ENCODE data around the gene CPS1. TPM values are rescaled to one million over a fixed set of nuclear protein-coding genes. Genes with fewer than 3 reads are reported as not detected.

Gene CPS1
- total RNA-seq, 2 donors from 2014 or later: 3.4 to 3.5 TPM

- DNase-seq (ENCODE audit: low spot score): no peak
- Histone ChIP-seq H3K27ac (no peak overlapping the region), H3K4me3 (no peak overlapping the region), H3K27me3 (replicated peaks; ENCODE audit: insufficient read depth) (no peaks in the 10 kb centered on the region), H3K36me3 (no peaks in the 10 kb centered on the region), H3K9me3 (no peaks in the 10 kb centered on the region), H3K4me1 (ENCODE audit: control insufficient read depth in 1 of 2, low read depth in 2 of 2) (peaks cover 0 to 5% of the 10 kb centered on the region in 2 donors)
- TF ChIP-seq, protein P1, sequence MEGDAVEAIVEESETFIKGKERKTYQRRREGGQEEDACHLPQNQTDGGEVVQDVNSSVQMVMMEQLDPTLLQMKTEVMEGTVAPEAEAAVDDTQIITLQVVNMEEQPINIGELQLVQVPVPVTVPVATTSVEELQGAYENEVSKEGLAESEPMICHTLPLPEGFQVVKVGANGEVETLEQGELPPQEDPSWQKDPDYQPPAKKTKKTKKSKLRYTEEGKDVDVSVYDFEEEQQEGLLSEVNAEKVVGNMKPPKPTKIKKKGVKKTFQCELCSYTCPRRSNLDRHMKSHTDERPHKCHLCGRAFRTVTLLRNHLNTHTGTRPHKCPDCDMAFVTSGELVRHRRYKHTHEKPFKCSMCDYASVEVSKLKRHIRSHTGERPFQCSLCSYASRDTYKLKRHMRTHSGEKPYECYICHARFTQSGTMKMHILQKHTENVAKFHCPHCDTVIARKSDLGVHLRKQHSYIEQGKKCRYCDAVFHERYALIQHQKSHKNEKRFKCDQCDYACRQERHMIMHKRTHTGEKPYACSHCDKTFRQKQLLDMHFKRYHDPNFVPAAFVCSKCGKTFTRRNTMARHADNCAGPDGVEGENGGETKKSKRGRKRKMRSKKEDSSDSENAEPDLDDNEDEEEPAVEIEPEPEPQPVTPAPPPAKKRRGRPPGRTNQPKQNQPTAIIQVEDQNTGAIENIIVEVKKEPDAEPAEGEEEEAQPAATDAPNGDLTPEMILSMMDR (IDR thresholded peaks at IDR 0.05): no peak
- ATAC-seq (ENCODE audit: insufficient number of reproducible peaks, low FRiP score, low read depth): no peak
Measured at GRCh38 chr2:210544831-210545230, 11.6 kb upstream of the CPS1 start.

DNA sequence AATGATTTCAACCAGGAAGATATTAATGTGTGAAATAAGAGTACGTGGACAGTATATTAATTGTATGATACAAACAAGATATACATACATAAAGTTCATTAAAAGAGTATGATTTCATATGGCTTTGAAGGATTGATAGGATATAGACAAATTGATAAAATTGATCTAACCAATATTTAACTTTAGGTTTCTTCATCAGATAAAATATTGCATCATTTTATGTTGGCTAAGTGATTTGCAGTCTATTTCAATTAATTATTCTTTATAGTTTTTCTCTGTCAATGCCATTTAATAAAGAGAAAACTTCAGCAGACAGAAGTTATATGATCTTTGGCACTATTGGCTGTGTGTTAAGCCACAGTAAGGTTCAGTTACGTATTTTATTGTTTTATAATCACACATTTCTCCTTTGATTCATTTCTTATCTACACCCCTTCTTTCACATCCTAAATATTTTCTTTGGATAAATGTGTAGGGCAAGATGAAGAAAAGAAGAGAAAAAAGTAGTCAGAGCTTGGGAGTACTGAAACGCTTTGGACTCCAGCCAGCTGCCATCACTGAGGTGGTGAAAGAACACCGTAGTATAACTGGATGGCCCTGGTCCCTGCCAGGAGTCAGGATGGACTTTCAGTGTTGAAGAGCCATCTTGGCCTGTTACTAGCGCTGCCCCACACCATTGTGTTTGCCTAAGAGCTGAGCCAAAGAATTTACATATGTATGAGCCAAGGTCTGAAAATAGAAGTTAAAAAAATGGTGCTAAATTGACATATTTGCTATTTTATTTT lies 9.8 kb upstream of the CPS1 start:
- Histone ChIP-seq H3K9me3 (no peaks in the 10 kb centered on the region), H3K4me3 (no peak overlapping the region), H3K27ac (no peak overlapping the region), H3K27me3 (replicated peaks; ENCODE audit: insufficient read depth) (no peaks in the 10 kb centered on the region), H3K4me1 (ENCODE audit: control insufficient read depth in 1 of 2, low read depth in 2 of 2) (peaks cover 0 to 5% of the 10 kb centered on the region in 2 donors), H3K36me3 (no peaks in the 10 kb centered on the region)
- DNase-seq (ENCODE audit: low spot score) (peak; percentile 2), ATAC-seq (ENCODE audit: insufficient number of reproducible peaks, low FRiP score, low read depth) (no peak)
- TF ChIP-seq, protein P1 (IDR thresholded peaks at IDR 0.05): no peak

DNA sequence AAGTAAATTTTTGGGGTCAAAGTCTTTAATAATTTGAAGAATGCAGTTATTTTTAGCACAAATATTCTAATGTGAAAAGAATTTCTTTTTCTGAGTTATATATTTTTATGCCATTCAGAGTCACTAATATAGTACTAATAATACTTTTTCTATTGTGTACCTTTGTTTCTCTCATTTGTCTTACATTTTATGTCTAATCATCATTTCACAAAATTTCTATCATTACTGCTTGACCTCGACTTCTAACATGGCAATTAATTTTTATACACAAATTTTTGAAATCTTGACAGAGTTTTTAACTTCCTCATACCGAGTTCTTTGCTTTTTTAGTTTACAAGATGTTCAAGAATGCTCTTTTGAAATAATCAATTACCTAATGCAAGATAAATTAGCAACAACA lies 8.4 kb upstream of the CPS1 start:
- no peak for DNase-seq (ENCODE audit: low spot score)
- ATAC-seq (ENCODE audit: insufficient number of reproducible peaks, low FRiP score, low read depth): no peak

GRCh38 chr2:210548878-210549384 lies 7.5 kb upstream of the CPS1 start:
- H3K36me3 ChIP-seq: no peaks in the 10 kb centered on the region
- no peak for DNase-seq (ENCODE audit: low spot score)
- ATAC-seq (ENCODE audit: insufficient number of reproducible peaks, low FRiP score, low read depth): no peak
- TF ChIP-seq, protein P1 (IDR thresholded peaks at IDR 0.05): no peak
- H3K27me3 ChIP-seq (replicated peaks; ENCODE audit: insufficient read depth): no peaks in the 10 kb centered on the region
- no peak overlapping the region for H3K27ac ChIP-seq
- H3K4me3 ChIP-seq: no peak overlapping the region
- H3K4me1 ChIP-seq (ENCODE audit: control insufficient read depth in 1 of 2, low read depth in 2 of 2): peaks cover 4 to 19% of the 10 kb centered on the region in 2 donors
- H3K9me3 ChIP-seq: no peaks in the 10 kb centered on the region

More for the DNA sequence above, 8.4 kb upstream of the CPS1 start:
- H3K9me3 ChIP-seq: no peaks in the 10 kb centered on the region
- TF ChIP-seq, protein P1 (IDR thresholded peaks at IDR 0.05): no peak
- H3K36me3 ChIP-seq: no peaks in the 10 kb centered on the region
- no peak overlapping the region for H3K4me3 ChIP-seq
- H3K27me3 ChIP-seq (replicated peaks; ENCODE audit: insufficient read depth): no peaks in the 10 kb centered on the region
- peaks cover 0 to 13% of the 10 kb centered on the region in 2 donors for H3K4me1 ChIP-seq (ENCODE audit: control insufficient read depth in 1 of 2, low read depth in 2 of 2)
- no peak overlapping the region for H3K27ac ChIP-seq

GRCh38 chr2:210551001-210551400 lies 5.4 kb upstream of the CPS1 start:
- Histone ChIP-seq H3K4me3 (no peak overlapping the region), H3K27ac (no peak overlapping the region), H3K36me3 (no peaks in the 10 kb centered on the region), H3K4me1 (ENCODE audit: control insufficient read depth in 1 of 2, low read depth in 2 of 2) (peaks cover 4 to 19% of the 10 kb centered on the region in 2 donors), H3K27me3 (replicated peaks; ENCODE audit: insufficient read depth) (no peaks in the 10 kb centered on the region), H3K9me3 (no peaks in the 10 kb centered on the region)
- DNase-seq (ENCODE audit: low spot score): no peak
- TF ChIP-seq, protein P1 (IDR thresholded peaks at IDR 0.05): no peak
- no peak for ATAC-seq (ENCODE audit: insufficient number of reproducible peaks, low FRiP score, low read depth)
